AG08396 (cell line): Measurements from ENCODE around the gene CDC45.
"Not testable (repeated sequence)": the region's sequence is repeated elsewhere in the genome, so short reads cannot be mapped to it uniquely, and the experiment has no call there.

ENCODE experiments used
- DNase-seq: peaks from one replicate; pipeline ENCODE4 v3.0.0; 2012; ENCODE audit warnings: low spot score, mixed read lengths

The CDC45 gene

DNA sequence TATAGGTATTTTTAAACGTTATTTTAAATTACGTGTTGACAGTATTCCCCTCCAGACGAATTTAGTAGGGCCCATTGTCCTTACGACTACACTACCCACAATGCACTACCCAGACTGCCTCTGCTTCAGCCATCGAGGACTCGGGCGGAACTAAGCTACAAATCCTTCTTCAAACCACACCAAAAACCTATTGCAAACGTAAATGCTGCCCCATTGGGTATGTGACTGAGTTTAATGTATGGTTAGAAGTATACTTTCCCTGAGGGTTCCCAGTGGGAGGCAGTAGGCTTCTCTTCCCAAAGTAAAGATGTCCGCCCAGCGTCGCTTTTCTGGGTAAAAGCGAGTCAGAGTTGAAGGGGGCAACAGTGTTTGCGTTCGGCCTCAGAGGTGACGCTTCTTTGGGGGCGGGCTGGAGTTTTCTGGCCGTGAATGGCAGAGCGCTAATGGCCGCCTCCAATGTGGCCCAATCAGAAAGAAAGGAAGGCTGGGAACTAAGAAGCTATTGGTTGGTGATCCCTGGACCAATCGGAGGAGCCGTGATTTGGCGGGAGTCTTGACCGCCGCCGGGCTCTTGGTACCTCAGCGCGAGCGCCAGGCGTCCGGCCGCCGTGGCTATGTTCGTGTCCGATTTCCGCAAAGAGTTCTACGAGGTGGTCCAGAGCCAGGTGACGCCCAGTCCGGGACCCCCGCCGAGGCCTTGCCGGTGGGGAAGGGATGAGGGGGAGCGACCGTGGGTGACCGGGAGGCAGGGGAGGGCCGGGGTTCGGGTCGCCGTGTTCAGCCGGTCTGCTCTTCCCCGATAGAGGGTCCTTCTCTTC lies at the start of gene CDC45:
TSS of gene CDC45 (plus strand) at position 566 of the 818 bp plus-strand sequence. CDS start at position 615, 49 bp downstream.
- DNase-seq, result peak; percentile 98

DNA sequence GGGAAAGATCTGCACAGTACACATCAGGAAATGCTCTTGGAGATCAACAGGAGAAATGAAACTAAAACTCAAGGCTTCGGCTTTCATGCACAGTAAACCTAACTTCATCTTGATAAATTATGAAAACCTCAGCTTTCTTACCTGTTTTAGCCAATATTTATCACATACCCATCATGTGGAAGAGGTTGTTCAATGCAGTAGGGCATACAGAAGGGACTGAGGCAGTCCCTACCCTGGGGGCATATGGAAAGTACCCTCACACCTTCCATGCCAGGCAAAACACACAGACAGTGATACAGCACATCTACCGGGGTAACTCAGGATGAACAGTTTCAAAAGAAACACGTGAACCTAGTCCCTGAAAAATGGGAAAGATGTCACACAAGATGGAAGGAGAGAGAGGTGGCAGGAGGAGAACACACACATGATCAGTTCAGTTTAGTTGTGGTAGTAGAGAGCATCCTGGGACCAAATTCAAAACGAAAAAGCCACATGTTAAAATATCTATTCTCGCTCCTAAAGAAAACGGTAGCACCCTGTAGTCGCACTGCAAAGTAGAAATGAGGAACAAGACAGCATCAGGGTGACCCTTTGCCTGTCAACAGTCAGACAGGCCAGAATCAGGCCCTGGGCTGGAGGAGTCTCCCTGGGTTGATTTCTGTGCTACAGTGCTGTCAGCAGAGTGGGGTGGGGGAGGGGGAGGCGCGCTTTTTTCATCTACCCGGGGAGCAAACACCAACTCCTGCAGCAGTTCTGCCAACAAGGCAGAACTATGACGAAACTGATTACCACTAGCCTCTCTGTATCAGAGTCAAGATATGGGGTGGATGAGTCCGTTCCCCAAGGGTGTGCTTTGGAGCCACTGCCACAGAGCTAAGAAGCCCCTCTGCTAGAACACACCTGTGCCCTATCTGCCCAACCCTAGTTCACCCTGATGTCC lies 49.5 kb upstream of the CDC45 start:
- DNase-seq, result peak; percentile 70

- DNase-seq, result peak; percentile 36
These were observed 48.7 kb upstream of the CDC45 start for GRCh38 chr22:19430890-19431541.

DNA sequence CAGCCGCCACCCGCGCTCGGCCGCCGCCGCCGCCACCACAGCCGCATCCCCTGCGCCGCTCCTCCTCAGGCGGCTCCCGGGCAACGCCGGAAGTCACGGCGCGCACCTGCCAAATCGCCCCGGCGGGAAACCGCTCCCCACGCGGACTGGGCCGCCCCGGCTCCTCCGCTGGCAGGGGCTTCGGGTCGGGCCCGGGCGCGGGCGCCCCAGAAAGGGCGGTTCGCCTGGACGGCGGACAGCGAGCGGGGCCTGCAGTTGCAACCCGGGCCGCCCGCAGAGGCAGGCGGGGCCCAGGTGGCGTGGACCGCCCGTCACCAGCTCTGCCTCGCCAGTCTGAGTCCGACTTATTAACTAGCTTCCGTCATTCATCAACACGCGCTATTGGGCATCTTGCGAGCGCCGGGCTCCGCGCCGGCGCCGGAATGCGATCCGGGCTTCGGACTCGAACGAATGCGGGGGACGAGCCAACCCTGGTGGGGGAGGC lies 48.0 kb upstream of the CDC45 start, which contains the start of gene HIRA:
TSS of gene HIRA (minus strand) at position 85 of the 484 bp plus-strand sequence. CDS start 257 bp downstream, outside the sequence.
- peak; percentile 86 for DNase-seq

GRCh38 chr22:19432133-19432851 lies 47.4 kb upstream of the CDC45 start, which contains the start of gene MRPL40:
TSS of gene MRPL40 (plus strand) at chr22:19432545. CDS start at chr22:19432555, 10 bp downstream.
- DNase-seq, result peak; percentile 97

GRCh38 chr22:19434401-19434800 lies 45.3 kb upstream of the CDC45 start:
- no peak for DNase-seq

GRCh38 chr22:19434829-19435580 lies 44.7 kb upstream of the CDC45 start:
- DNase-seq, result no peak

DNA sequence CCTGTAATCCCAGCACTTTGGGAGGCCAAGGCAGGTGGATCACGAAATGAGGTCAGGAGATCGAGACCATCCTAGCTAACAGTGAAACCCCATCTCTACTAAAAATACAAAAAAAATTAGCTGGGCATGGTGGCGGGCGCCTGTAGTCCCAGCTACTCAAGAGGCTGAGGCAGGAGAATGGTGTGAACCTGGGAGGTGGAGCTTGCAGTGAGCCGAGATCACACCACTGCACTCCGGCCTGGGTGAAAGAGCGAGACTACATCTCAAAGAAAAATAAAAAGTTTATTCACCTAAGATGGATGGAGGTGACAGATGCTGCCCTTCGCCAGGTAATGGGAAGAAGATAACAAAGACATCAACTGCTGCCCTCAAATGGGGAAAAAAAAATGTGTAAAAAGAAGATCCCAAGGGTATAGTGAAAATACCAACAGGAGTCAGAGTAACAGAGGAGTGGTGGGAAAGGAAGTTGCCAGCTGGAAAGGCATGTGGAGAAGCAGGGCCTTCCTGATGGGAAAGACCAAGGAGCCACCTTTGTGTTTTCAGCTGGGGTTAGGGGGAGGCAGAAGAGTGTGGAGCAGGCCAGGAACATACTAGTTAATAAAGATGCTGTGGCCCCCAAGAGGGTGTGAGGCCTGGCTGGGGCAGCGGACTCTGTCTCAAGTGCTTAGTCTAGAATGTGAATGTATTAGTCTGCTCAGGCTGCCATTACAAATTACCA lies 43.1 kb upstream of the CDC45 start:
- DNase-seq, result not testable (repeated sequence)

DNA sequence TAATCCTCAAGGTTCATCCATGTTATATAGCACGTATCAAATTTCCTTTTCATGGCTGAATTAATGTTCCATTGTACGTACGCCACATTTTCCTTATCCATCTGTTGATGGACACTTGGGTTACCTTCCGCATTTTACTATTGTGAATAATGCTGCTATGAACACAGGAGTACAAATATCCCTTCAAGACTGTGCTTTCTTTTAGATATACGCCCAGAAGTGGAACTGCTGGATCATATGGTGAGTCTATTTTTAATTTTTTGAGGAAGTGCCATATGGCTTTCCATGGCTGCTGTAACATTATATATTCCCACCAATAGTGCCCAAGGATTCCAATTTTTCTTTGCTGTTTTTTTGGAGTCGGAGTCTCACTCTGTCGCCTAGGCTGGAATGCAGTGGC lies 41.4 kb upstream of the CDC45 start:
- DNase-seq, result no peak

- no peak for DNase-seq
These were observed 39.1 kb upstream of the CDC45 start for GRCh38 chr22:19440411-19441195.

GRCh38 chr22:19442166-19442565 lies 37.6 kb upstream of the CDC45 start:
- DNase-seq, result no peak

- DNase-seq, result no peak
These were observed 36.0 kb upstream of the CDC45 start for GRCh38 chr22:19443544-19444211.

DNA sequence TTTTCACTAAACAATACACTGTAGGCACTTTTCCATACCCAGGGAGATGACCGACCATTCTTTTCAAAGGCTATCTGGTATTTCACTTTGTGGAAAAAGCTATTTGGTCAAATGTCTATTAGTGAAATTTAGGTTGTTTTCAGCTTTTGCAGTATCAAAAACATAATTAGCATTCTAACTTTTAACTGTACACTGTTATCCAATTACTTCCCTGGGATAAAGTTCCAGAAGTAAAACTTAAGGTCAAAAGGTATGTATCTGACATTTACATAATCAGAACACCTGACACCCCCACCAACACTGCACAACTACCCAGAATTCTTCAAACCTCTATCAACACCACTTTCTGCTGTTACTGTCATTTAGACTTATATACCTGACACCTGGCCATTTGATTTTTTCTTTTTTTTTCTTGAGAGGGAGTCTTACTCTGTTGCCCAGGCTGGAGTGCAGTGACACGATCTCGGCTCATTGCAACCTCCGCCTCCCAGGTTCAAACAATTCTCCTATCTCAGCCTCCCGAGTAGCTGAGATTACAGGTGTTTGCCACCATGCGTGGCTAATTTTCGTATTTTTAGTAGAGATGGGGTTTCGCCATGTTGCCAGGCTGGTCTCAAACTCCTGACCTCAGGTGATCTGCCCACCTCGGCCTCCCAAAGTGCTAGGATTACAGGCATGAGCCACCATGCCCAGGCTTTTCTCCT lies 34.3 kb upstream of the CDC45 start:
- not testable (repeated sequence) for DNase-seq

DNA sequence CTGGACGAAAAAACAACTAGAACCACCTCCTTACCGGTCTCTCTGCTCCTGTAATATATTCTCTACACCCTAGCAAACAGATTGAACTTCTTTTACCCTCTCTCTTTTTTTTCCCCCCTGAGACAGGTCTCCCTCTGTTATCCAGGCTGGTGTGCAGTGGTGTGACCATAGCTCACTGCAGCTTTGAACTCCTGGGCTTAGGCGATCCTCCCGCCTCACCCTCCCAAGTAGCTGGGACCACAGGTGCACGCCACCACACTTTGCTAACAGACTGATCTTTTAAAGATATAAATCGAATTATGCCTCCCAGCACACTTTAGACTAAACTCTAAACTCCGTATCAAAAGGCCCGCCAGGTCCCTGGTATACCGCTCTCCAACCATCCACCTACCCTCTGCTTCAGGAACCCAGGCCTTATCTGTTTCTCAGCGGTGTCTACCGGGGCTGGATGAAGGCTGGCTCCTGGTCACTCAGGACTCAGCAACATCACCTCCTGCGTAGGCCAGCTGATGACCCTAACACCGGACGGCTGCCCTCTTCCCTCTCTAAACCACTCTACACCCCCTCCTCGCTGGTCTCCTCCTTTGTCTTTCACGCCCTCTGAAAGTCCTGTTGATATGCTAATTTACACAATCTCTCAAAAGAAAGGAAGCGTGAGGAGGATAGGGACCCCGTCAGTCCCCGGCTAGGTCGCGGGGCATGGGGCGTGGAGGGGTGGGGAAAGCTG lies 33.0 kb upstream of the CDC45 start:
- DNase-seq, result peak; percentile 51

GRCh38 chr22:19447330-19448075 lies 32.2 kb upstream of the CDC45 start, which contains the start of gene C22orf39:
TSS of gene C22orf39 (minus strand) at chr22:19447711. CDS start at chr22:19447688, 23 bp downstream.
- peak; percentile 98 for DNase-seq

DNA sequence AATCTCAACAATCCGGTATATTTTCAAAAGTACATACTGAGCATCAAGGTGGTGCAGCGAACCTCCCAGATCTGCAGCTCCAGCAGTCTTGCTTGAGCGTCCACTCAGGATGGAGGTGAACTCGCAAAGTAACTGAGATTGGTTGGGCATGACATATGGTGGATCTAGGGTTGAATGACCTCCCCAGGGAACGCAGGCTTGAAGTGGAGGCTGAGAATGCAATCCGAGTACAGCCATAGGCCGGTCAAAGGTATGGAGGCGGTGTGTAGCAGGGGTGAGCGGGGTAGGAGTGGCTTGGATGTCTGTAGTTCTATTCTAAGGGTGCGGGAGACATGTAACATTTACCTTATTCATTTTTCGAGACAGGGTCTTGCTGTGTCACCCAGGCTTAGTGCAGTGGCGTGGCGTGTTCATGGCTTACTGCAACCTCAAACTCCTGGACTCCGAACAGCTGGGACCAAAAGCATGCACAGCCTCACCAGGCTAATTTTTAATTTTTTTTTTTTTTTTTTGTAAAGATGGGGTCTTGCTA lies 31.6 kb upstream of the CDC45 start:
- DNase-seq, result peak; percentile 64
